K562 (cell line): ENCODE measurements around the gene SRBD1. TPM values are rescaled to one million over a fixed set of nuclear protein-coding genes. Genes with fewer than 3 reads are reported as not detected.

Experiments used
- ATAC-seq: fragments of 200-7000 bp; cut with Tn5 transposase; 3 replicates; pipeline ENCODE4 v1.9.1; 2020; ENCODE audit warnings: moderate library complexity
- BruUV-seq: library from RNA; stranded (reverse); fragments of 400-500 nt; replicated peaks from 2 replicates; lab custom pipeline; 2021; lab: Mats Ljungman, UMichigan
- CTCF ChIA-PET: fragments of 300-600 bp; formaldehyde crosslinking; extraction: SDS; loops from one replicate; lab custom pipeline; 2021; ENCODE audit warnings: low intra/inter-chr PET ratio; lab: Yijun Ruan, JAX
- POLR2A ChIA-PET: fragments of 300-600, 350-650 bp; sonication (Branson Sonifier 250); formaldehyde crosslinking; extraction: SDS; loops from one replicate; lab custom pipeline; 2021; ENCODE audit warnings: antibody characterized with exemption, inconsistent platforms; lab: Yijun Ruan, JAX
- DNase-seq, 4 experiments: peaks; one replicate each; pipeline versions ENCODE4 v3.0.0 to v3.0.0-alpha.2; 2011 to 2018; ENCODE audit warnings: low spot score in 3 of 4, mixed read lengths in 3 of 4; ENCODE audit errors: extremely low read depth in 1 of 4
- FAIRE-seq: peaks from 2 replicates; lab custom pipeline; 2011; peaks lifted over from hg19 to GRCh38; lab: Jason Lieb, UNC
- H2AFZ ChIP-seq: 2 replicates; pipeline ENCODE4 v1.6.0; 2011; ENCODE audit warnings: low read depth, low read length, control low read depth, inconsistent platforms
- H3K27ac ChIP-seq: fragments of 200-600 bp; 3 replicates; pipeline ENCODE4 v1.8.0; 2011; ENCODE audit warnings: low read depth, mild to moderate bottlenecking, control low read depth, inconsistent platforms, low read length, moderate library complexity, mixed read lengths; ENCODE audit errors: extremely low read depth
- H3K27me3 ChIP-seq, 2 experiments: fragments of 300-600 bp in 1 of 2; 2 replicates in 1 of 2; 3 replicates in 1 of 2; pipeline versions ENCODE4 v1.6.0 to v1.8.0; 2011; ENCODE audit warnings: inconsistent platforms in 2 of 2, low read length in 2 of 2, mild to moderate bottlenecking in 1 of 2, mixed read lengths in 1 of 2, moderate library complexity in 1 of 2; ENCODE audit not compliant: control insufficient read depth in 2 of 2, insufficient read depth in 2 of 2
- H3K36me3 ChIP-seq: fragments of 300-600 bp; 3 replicates; pipeline ENCODE4 v1.8.0; 2011; ENCODE audit warnings: mild to moderate bottlenecking, low read length, inconsistent platforms; ENCODE audit not compliant: control insufficient read depth, insufficient read depth
- H3K4me1 ChIP-seq, 2 experiments: fragments of 200-600 bp in 1 of 2; replicated peaks in 1 of 2; 2 replicates in 1 of 2; 3 replicates in 1 of 2; pipeline versions ENCODE4 v1.5.1 to v1.8.0; 2011; ENCODE audit warnings: inconsistent platforms in 2 of 2, low read length in 2 of 2, mild to moderate bottlenecking in 1 of 2, mixed read lengths in 1 of 2, moderate library complexity in 1 of 2; ENCODE audit not compliant: control insufficient read depth in 2 of 2, insufficient read depth in 2 of 2
- H3K4me2 ChIP-seq: 2 replicates; pipeline ENCODE4 v1.6.1; 2011; ENCODE audit warnings: low read length, control low read depth, inconsistent platforms, mixed read lengths; ENCODE audit not compliant: insufficient read depth
- H3K4me3 ChIP-seq: fragments of 200-600 bp; sonication (generic), shearing (Covaris generic); 2 replicates; pipeline ENCODE4 v1.5.1; 2016; ENCODE audit warnings: control low read depth, inconsistent platforms
- H3K79me2 ChIP-seq: fragments of 200-600 bp; 3 replicates; pipeline ENCODE4 v1.8.0; 2011; ENCODE audit warnings: low read length, inconsistent platforms; ENCODE audit not compliant: control insufficient read depth, insufficient read depth
- H3K9ac ChIP-seq, 2 experiments: 2 replicates each; pipeline versions ENCODE4 v1.6.0 to v1.6.1; 2011; ENCODE audit warnings: low read depth in 2 of 2, low read length in 2 of 2, control low read depth in 1 of 2, inconsistent platforms in 1 of 2, mild to moderate bottlenecking in 1 of 2, mixed read lengths in 1 of 2; ENCODE audit not compliant: insufficient read depth in 1 of 2
- H3K9me1 ChIP-seq: one replicate; pipeline ENCODE4 v1.6.0; 2011; ENCODE audit warnings: inconsistent platforms, mild to moderate bottlenecking, low read length, moderate library complexity; ENCODE audit not compliant: control insufficient read depth, insufficient read depth
- H3K9me3 ChIP-seq: replicated peaks from 2 replicates; pipeline ENCODE4 v1.5.1; 2011; ENCODE audit warnings: low read depth, low read length, inconsistent platforms; ENCODE audit not compliant: control insufficient read depth, insufficient read depth
- H4K20me1 ChIP-seq: replicated peaks from 2 replicates; pipeline ENCODE4 v1.6.1; 2011; ENCODE audit warnings: low read length, inconsistent platforms, mixed read lengths; ENCODE audit not compliant: control insufficient read depth, insufficient read depth
- CBFB ChIP-seq: sonication (generic); formaldehyde crosslinking; IDR thresholded peaks from 2 replicates; pipeline ENCODE4 v1.4.0; 2020; ENCODE audit warnings: mild to moderate bottlenecking, missing genetic modification reagents
- CC2D1A ChIP-seq: fragments of 450-650 bp; IDR thresholded peaks from 2 replicates; pipeline ENCODE4 v1.6.1; 2017; ENCODE audit warnings: mild to moderate bottlenecking
- CREM ChIP-seq: IDR thresholded peaks from 2 replicates; pipeline ENCODE4 v1.6.1; 2014; ENCODE audit warnings: antibody characterized with exemption, low read depth
- ESRRB ChIP-seq: fragments of 250-450 bp; sonication (Bioruptor Pico); IDR thresholded peaks from 2 replicates; pipeline ENCODE4 v1.5.0; 2020; ENCODE audit warnings: mild to moderate bottlenecking, moderate library complexity, borderline replicate concordance
- EZH2 ChIP-seq: IDR thresholded peaks from 2 replicates; pipeline ENCODE4 v1.6.1; 2012; ENCODE audit warnings: low read depth, mild to moderate bottlenecking, inconsistent platforms, low read length, borderline replicate concordance
- KHSRP ChIP-seq: fragments of 450-650 bp; IDR thresholded peaks from 2 replicates; pipeline ENCODE4 v1.6.1; 2017
- LCOR ChIP-seq: sonication (generic); formaldehyde crosslinking; IDR thresholded peaks from 2 replicates; pipeline ENCODE4 v1.8.0; 2022; ENCODE audit warnings: mild to moderate bottlenecking, missing genetic modification reagents
- MCM5 ChIP-seq: fragments of 450-650 bp; IDR thresholded peaks from 2 replicates; pipeline ENCODE4 v1.6.1; 2016; ENCODE audit warnings: low read depth
- PBX2 ChIP-seq, 2 experiments: IDR thresholded peaks in 1 of 2; conservative IDR thresholded peaks in 1 of 2; 2 replicates each; pipeline ENCODE4 v1.6.1; 2016; ENCODE audit warnings: low read depth in 2 of 2, mild to moderate bottlenecking in 1 of 2, missing compliant biosample characterization in 1 of 2, missing genetic modification characterization in 1 of 2, moderate library complexity in 1 of 2
- POLR2H ChIP-seq: IDR thresholded peaks from 2 replicates; pipeline ENCODE4 v1.6.1; 2016; ENCODE audit warnings: missing genetic modification characterization, low read depth, mild to moderate bottlenecking, control low read depth, missing compliant biosample characterization, moderate library complexity
- SREBF2 ChIP-seq: sonication (generic); formaldehyde crosslinking; IDR thresholded peaks from 2 replicates; pipeline ENCODE4 v1.4.0; 2020; ENCODE audit warnings: mild to moderate bottlenecking, missing genetic modification reagents
- TBP ChIP-seq: optimal IDR thresholded peaks from 2 replicates; pipeline ENCODE3; 2011; ENCODE audit warnings: low read depth, low read length, improper control_type of control experiment
- ZNF184 ChIP-seq: sonication (generic); formaldehyde crosslinking; IDR thresholded peaks from 2 replicates; pipeline ENCODE4 v1.5.0; 2020; ENCODE audit warnings: missing genetic modification reagents
- ZNF586 ChIP-seq: fragments of 450-650 bp; formaldehyde crosslinking; conservative IDR thresholded peaks from 2 replicates; pipeline ENCODE4 v1.4.0; 2020; ENCODE audit warnings: mild to moderate bottlenecking, moderate library complexity
- WGBS: fragments of 100-300 bp; shearing (Covaris generic); methylation state at CpG from one replicate; pipeline ENCODE4 v1.1.6; 2016; ENCODE audit warnings: low coverage, mixed read lengths; ENCODE audit not compliant: insufficient coverage; ENCODE audit errors: missing lambda C conversion rate; 5-methylcytosine and 5-hydroxymethylcytosine counted together
- in situ Hi-C: fragments of 300-500 bp; cut with MboI; formaldehyde crosslinking; loops from 4 replicates; pipeline ENCODE4 v1.15.0; 2018; ENCODE audit warnings: inconsistent platforms, mixed read lengths
- intact Hi-C: fragments of 100-400 bp; cut with micrococcal nuclease; formaldehyde crosslinking; loops from 2 replicates; pipeline ENCODE4 v1.14.2; 2022
- polyA plus RNA-seq, 8 experiments: library from polyadenylated mRNA; depleted of rRNA in 4 of 8; stranded (reverse) in 5 of 8; unstranded in 3 of 8; fragments of >200 nt; fragmentation: Nextera tagmentation in 2 of 8; fragmentation: Illumina TruSeq in 1 of 8; extraction: Ambion mirVana in 2 of 8; extraction: Trizol in 1 of 8; gene quantifications; 2 replicates each; pipeline versions ENCODE4 v1.2.1 to v1.2.3, GENCODE V29; 2011 to 2014; ENCODE audit warnings: inconsistent platforms in 1 of 8, missing spikeins in 1 of 8
- total RNA-seq, 7 experiments: library from RNA; depleted of rRNA in 6 of 7; stranded (reverse); fragments of >200 nt in 6 of 7; fragmentation: Illumina TruSeq in 2 of 7; extraction: Trizol in 2 of 7; gene quantifications; 2 replicates each; pipeline versions ENCODE4 v1.2.1 to v1.2.3, GENCODE V29; 2011 to 2021; ENCODE audit warnings: low replicate concordance in 1 of 7
- TF ChIP-seq, protein P1 (sequence below): sonication (generic); formaldehyde crosslinking; IDR thresholded peaks from 2 replicates; pipeline ENCODE4 v1.8.0; 2023; ENCODE audit warnings: mild to moderate bottlenecking, missing genetic modification reagents
- TF ChIP-seq, protein P2 (sequence below): fragments of 450-650 bp; IDR thresholded peaks from 2 replicates; pipeline ENCODE4 v1.6.1; 2016; ENCODE audit warnings: missing biosample characterization, missing genetic modification characterization

SRBD1 gene
- total and polyA plus RNA-seq, 9 of the 15 experiments (the other 6 are each of a cell fraction or from before 2014, with no cell fraction given) = 6.9 to 23.2 (median 14.7) TPM

- Histone ChIP-seq H3K4me1 (no peaks in the 10 kb centered on the region), H3K9ac (no peak overlapping the region), H3K9me3 (no peaks in the 10 kb centered on the region), H2AFZ (no peak overlapping the region), H3K4me2 (no peak overlapping the region), H4K20me1 (no peaks in the 10 kb centered on the region), H3K36me3 (no peaks in the 10 kb centered on the region), H3K27me3 (no peaks in the 10 kb centered on the region), H3K27ac (no peak overlapping the region), H3K4me3 (no peak overlapping the region), H3K9me1 (no peaks in the 10 kb centered on the region), H3K79me2 (no peaks in the 10 kb centered on the region)
- POLR2A ChIA-PET = interaction anchor here (1.3 kb wide), 1 partner anchor 8 kb away, joined by 3 read pairs; no protein-coding TSS in a partner anchor
- CTCF ChIA-PET = no interaction called here
- intact Hi-C loops (no loop called here), in situ Hi-C loops (no loop called here)
- no peak for ATAC-seq
- DNase-seq = no peak
- 62% methylated on average over 9 of the region's 9 CpGs for WGBS
- FAIRE-seq = no peak
- no TSS peak for BruUV-seq
- TF ChIP-seq POLR2H (tag) = no peak
- no peak for TF ChIP-seq KHSRP
- TF ChIP-seq CBFB (CRISPR knock-in tag) = no peak
- TF ChIP-seq, protein P1, sequence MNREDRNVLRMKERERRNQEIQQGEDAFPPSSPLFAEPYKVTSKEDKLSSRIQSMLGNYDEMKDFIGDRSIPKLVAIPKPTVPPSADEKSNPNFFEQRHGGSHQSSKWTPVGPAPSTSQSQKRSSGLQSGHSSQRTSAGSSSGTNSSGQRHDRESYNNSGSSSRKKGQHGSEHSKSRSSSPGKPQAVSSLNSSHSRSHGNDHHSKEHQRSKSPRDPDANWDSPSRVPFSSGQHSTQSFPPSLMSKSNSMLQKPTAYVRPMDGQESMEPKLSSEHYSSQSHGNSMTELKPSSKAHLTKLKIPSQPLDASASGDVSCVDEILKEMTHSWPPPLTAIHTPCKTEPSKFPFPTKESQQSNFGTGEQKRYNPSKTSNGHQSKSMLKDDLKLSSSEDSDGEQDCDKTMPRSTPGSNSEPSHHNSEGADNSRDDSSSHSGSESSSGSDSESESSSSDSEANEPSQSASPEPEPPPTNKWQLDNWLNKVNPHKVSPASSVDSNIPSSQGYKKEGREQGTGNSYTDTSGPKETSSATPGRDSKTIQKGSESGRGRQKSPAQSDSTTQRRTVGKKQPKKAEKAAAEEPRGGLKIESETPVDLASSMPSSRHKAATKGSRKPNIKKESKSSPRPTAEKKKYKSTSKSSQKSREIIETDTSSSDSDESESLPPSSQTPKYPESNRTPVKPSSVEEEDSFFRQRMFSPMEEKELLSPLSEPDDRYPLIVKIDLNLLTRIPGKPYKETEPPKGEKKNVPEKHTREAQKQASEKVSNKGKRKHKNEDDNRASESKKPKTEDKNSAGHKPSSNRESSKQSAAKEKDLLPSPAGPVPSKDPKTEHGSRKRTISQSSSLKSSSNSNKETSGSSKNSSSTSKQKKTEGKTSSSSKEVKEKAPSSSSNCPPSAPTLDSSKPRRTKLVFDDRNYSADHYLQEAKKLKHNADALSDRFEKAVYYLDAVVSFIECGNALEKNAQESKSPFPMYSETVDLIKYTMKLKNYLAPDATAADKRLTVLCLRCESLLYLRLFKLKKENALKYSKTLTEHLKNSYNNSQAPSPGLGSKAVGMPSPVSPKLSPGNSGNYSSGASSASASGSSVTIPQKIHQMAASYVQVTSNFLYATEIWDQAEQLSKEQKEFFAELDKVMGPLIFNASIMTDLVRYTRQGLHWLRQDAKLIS = no peak
- no peak for TF ChIP-seq TBP
- TF ChIP-seq ESRRB = no peak
- TF ChIP-seq SREBF2 (CRISPR knock-in tag) = no peak
- no peak for TF ChIP-seq CREM
- TF ChIP-seq, protein P2, sequence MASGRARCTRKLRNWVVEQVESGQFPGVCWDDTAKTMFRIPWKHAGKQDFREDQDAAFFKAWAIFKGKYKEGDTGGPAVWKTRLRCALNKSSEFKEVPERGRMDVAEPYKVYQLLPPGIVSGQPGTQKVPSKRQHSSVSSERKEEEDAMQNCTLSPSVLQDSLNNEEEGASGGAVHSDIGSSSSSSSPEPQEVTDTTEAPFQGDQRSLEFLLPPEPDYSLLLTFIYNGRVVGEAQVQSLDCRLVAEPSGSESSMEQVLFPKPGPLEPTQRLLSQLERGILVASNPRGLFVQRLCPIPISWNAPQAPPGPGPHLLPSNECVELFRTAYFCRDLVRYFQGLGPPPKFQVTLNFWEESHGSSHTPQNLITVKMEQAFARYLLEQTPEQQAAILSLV (tag) = no peak
- TF ChIP-seq CC2D1A = no peak
- no peak for TF ChIP-seq ZNF586 (CRISPR knock-in tag)
- no peak for TF ChIP-seq EZH2
- TF ChIP-seq LCOR (CRISPR knock-in tag) = no peak
- no peak for TF ChIP-seq PBX2 (CRISPR knock-in tag; IDR thresholded peaks at IDR 0.05; ENCODE audit: low read depth)
- TF ChIP-seq PBX2 (tag; conservative IDR thresholded peaks at IDR 0.05; ENCODE audit: low read depth) = no peak
- no peak for TF ChIP-seq ZNF184 (CRISPR knock-in tag)
- no peak for TF ChIP-seq MCM5
Observed at GRCh38 chr2:45510701-45511420, 100.2 kb downstream of the SRBD1 start.
